Gastrocnemius medialis (tissue), 4 donors: ENCODE measurements around the gene ARHGEF17. TPM values are rescaled to one million over a fixed set of nuclear protein-coding genes. Genes with fewer than 3 reads are reported as not detected.

ENCODE experiments used
- ATAC-seq, 2 donors: fragments of 150-250 bp; one replicate each; pipeline ENCODE4 v1.9.1; 2016
- DNase-seq, 2 donors: peaks; one replicate each; pipeline ENCODE4 v3.0.0-alpha.2; 2019
- H3K27ac ChIP-seq, 4 donors: fragments of 200-600 bp; sonication (generic); 1 replicate in 1 of 4; 2 replicates in 3 of 4; pipeline ENCODE4 v1.5.1; 2016 to 2018; ENCODE audit warnings: mild to moderate bottlenecking in 2 of 4, moderate library complexity in 1 of 4
- H3K27me3 ChIP-seq, 3 donors: fragments of 200-600 bp; sonication (generic) in 2 of 3; 1 replicate in 1 of 3; 2 replicates in 2 of 3; pipeline versions ENCODE4 v1.5.1 to v1.6.0; 2016 to 2019; ENCODE audit warnings: mild to moderate bottlenecking in 1 of 3, moderate library complexity in 1 of 3
- H3K36me3 ChIP-seq, 2 donors: fragments of 200-600 bp; sonication (generic) in 1 of 2; one replicate each; pipeline ENCODE4 v1.5.1; 2017 to 2018
- H3K4me1 ChIP-seq, 2 donors: fragments of 200-600 bp; sonication (generic) in 1 of 2; one replicate each; pipeline ENCODE4 v1.5.1; 2016 to 2017; ENCODE audit warnings: mild to moderate bottlenecking in 2 of 2
- H3K4me3 ChIP-seq, 4 donors: fragments of 200-600 bp; sonication (generic) in 3 of 4; 1 replicate in 1 of 4; 2 replicates in 3 of 4; pipeline ENCODE4 v1.5.1; 2016 to 2019; ENCODE audit warnings: mild to moderate bottlenecking in 2 of 4
- H3K9me3 ChIP-seq, 3 donors: fragments of 200-600 bp; sonication (generic) in 2 of 3; 1 replicate in 1 of 3; 2 replicates in 2 of 3; pipeline ENCODE4 v1.5.1; 2016 to 2019
- POLR2A ChIP-seq, 2 donors: fragments of 450-650 bp; IDR thresholded peaks; one replicate each; pipeline ENCODE4 v1.6.1; 2017; ENCODE audit warnings: antibody characterized with exemption in 2 of 2, mild to moderate bottlenecking in 2 of 2, moderate library complexity in 2 of 2
- in situ Hi-C, 4 donors: fragments of 200-750 bp; cut with MboI; loops; one replicate each; pipeline versions ENCODE4 v1.15.0 to v1.8.0; 2017; ENCODE audit warnings: low sequenced_read_pairs in 4 of 4
- intact Hi-C: fragments of 100-400 bp; cut with DNase I; formaldehyde crosslinking; loops from one replicate; pipeline ENCODE4 v1.15.1; 2023; ENCODE audit warnings: low total_unique reads
- total RNA-seq, 4 donors: library from RNA; depleted of rRNA; stranded (reverse); fragments of >200 nt; gene quantifications; one replicate each; pipeline versions ENCODE4 v1.1.0 to v1.2.3, GENCODE V29; 2016
- TF ChIP-seq, protein P1 (sequence below), 5 experiments: fragments of 450-650 bp in 3 of 5; fragments of 200-600 bp in 2 of 5; sonication (generic) in 2 of 5; IDR thresholded peaks in 4 of 5; conservative IDR thresholded peaks in 1 of 5; 1 replicate in 4 of 5; 2 replicates in 1 of 5; pipeline ENCODE4 v1.5.1; 2016 to 2019; ENCODE audit warnings: antibody characterized with exemption in 5 of 5, mild to moderate bottlenecking in 3 of 5, moderate library complexity in 3 of 5

The ARHGEF17 gene
- total RNA-seq, 4 donors from 2014 or later, result 8.9 to 16.9 (median 13.9) TPM

- intact Hi-C loops (no loop called here), in situ Hi-C loops (no loop called here)
- H3K36me3 ChIP-seq, result no peaks in the 10 kb centered on the region
- H3K27ac ChIP-seq, result no peak overlapping the region
- no peak for ATAC-seq
- TF ChIP-seq POLR2A (IDR thresholded peaks at IDR 0.05), result no peak
- TF ChIP-seq, protein P1, sequence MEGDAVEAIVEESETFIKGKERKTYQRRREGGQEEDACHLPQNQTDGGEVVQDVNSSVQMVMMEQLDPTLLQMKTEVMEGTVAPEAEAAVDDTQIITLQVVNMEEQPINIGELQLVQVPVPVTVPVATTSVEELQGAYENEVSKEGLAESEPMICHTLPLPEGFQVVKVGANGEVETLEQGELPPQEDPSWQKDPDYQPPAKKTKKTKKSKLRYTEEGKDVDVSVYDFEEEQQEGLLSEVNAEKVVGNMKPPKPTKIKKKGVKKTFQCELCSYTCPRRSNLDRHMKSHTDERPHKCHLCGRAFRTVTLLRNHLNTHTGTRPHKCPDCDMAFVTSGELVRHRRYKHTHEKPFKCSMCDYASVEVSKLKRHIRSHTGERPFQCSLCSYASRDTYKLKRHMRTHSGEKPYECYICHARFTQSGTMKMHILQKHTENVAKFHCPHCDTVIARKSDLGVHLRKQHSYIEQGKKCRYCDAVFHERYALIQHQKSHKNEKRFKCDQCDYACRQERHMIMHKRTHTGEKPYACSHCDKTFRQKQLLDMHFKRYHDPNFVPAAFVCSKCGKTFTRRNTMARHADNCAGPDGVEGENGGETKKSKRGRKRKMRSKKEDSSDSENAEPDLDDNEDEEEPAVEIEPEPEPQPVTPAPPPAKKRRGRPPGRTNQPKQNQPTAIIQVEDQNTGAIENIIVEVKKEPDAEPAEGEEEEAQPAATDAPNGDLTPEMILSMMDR (IDR thresholded peaks at IDR 0.05 in 4 of 5, conservative IDR thresholded peaks at IDR 0.05 in 1 of 5), result no peak
- DNase-seq, result no peak
- H3K27me3 ChIP-seq, result no peaks in the 10 kb centered on the region
- peaks cover 3 to 5% of the 10 kb centered on the region in 2 donors for H3K4me1 ChIP-seq
- no peak overlapping the region for H3K4me3 ChIP-seq
- H3K9me3 ChIP-seq, result no peaks in the 10 kb centered on the region
Observed at GRCh38 chr11:73348838-73349237, 40.8 kb downstream of the ARHGEF17 start.

DNA sequence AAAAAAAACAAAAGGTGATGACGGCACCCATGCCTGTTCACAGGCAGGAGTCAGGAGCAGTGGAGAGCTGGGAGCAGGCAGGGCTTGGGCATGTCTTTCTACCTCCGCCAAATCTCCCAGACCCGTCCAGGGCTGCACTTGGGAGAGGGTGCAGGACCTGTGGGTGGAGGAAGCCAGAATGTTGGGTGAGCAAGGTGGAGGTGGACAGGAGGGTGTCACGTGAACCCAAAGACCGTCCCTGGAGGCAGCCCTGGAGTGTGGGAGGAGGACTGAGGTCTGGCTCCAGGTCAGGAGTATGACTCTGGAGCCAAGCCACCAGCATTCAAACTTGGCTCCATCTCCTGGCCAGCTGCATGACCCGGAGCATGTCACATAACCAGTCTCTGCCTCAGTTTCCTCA lies 41.6 kb downstream of the ARHGEF17 start:
- H3K27ac ChIP-seq, result no peak overlapping the region
- H3K27me3 ChIP-seq, result no peaks in the 10 kb centered on the region
- ATAC-seq, result no peak
- TF ChIP-seq, protein P1 (IDR thresholded peaks at IDR 0.05 in 4 of 5, conservative IDR thresholded peaks at IDR 0.05 in 1 of 5), result no peak
- TF ChIP-seq POLR2A (IDR thresholded peaks at IDR 0.05), result no peak
- H3K36me3 ChIP-seq, result no peaks in the 10 kb centered on the region
- in situ Hi-C loops, result loop anchor here (5.0 to 10.0 kb wide), 3 partner anchors 43 to 315 kb away; no protein-coding TSS in a partner anchor
- no peaks in the 10 kb centered on the region for H3K9me3 ChIP-seq
- H3K4me1 ChIP-seq, result peaks cover 3 to 5% of the 10 kb centered on the region in 2 donors
- no peak overlapping the region for H3K4me3 ChIP-seq
- DNase-seq, result no peak
- intact Hi-C loops, result loop anchor here (2.0 kb wide), 1 partner anchor 25 kb away; no protein-coding TSS in a partner anchor

GRCh38 chr11:73350908-73351636 lies 43.0 kb downstream of the ARHGEF17 start:
- Histone ChIP-seq H3K36me3 (no peaks in the 10 kb centered on the region), H3K27ac (peak overlapping the region in 3 of 4 donors; percentile 7 to 27 (median 21))
- in situ Hi-C loops, result loop anchor here (5.0 to 10.0 kb wide), 3 partner anchors 41 to 314 kb away; no protein-coding TSS in a partner anchor

GRCh38 chr11:73353422-73353821 lies 45.3 kb downstream of the ARHGEF17 start:
- Histone ChIP-seq H3K27ac (no peak overlapping the region), H3K4me1 (peaks cover 0 to 5% of the 10 kb centered on the region in 2 donors), H3K9me3 (no peaks in the 10 kb centered on the region), H3K27me3 (no peaks in the 10 kb centered on the region), H3K36me3 (no peaks in the 10 kb centered on the region), H3K4me3 (no peak overlapping the region)
- intact Hi-C loops (no loop called here), in situ Hi-C loops (loop anchor here (5.0 to 10.0 kb wide), 3 partner anchors 39 to 311 kb away; no protein-coding TSS in a partner anchor)
- no peak for DNase-seq
- no peak for TF ChIP-seq POLR2A (IDR thresholded peaks at IDR 0.05)
- TF ChIP-seq, protein P1 (IDR thresholded peaks at IDR 0.05 in 4 of 5, conservative IDR thresholded peaks at IDR 0.05 in 1 of 5), result no peak
- ATAC-seq, result peak in 1 of 2 donors; percentile 45

More at GRCh38 chr11:73350908-73351636, 43.0 kb downstream of the ARHGEF17 start:
- Histone ChIP-seq H3K4me3 (no peak overlapping the region), H3K4me1 (peaks cover 0 to 5% of the 10 kb centered on the region in 2 donors), H3K9me3 (no peaks in the 10 kb centered on the region), H3K27me3 (no peaks in the 10 kb centered on the region)
- intact Hi-C loops, result loop anchor here (1.0 to 2.0 kb wide), 3 partner anchors 24 to 310 kb away; no protein-coding TSS in a partner anchor
- ATAC-seq (peak; percentile 81), DNase-seq (peak in 1 of 2 donors; percentile 51)
- TF ChIP-seq POLR2A (IDR thresholded peaks at IDR 0.05), result no peak
- TF ChIP-seq, protein P1 (IDR thresholded peaks at IDR 0.05 in 4 of 5, conservative IDR thresholded peaks at IDR 0.05 in 1 of 5), result peak; percentile 92 to 97 (median 96)
